PC-9 (cell line): Measurements from ENCODE around the gene BTG2.

Experiments
- EZH2 ChIP-seq: fragments of 200-600 bp; sonication (generic); IDR thresholded peaks from 2 replicates; pipeline ENCODE4 v1.8.0; 2017; ENCODE audit warnings: antibody characterized with exemption, low read depth
- TF ChIP-seq, protein P1 (sequence below): fragments of 200-600 bp; sonication (generic); conservative IDR thresholded peaks from 2 replicates; pipeline ENCODE4 v1.6.1; 2017; ENCODE audit warnings: mixed run types, antibody characterized with exemption, mild to moderate bottlenecking, moderate library complexity

DNA sequence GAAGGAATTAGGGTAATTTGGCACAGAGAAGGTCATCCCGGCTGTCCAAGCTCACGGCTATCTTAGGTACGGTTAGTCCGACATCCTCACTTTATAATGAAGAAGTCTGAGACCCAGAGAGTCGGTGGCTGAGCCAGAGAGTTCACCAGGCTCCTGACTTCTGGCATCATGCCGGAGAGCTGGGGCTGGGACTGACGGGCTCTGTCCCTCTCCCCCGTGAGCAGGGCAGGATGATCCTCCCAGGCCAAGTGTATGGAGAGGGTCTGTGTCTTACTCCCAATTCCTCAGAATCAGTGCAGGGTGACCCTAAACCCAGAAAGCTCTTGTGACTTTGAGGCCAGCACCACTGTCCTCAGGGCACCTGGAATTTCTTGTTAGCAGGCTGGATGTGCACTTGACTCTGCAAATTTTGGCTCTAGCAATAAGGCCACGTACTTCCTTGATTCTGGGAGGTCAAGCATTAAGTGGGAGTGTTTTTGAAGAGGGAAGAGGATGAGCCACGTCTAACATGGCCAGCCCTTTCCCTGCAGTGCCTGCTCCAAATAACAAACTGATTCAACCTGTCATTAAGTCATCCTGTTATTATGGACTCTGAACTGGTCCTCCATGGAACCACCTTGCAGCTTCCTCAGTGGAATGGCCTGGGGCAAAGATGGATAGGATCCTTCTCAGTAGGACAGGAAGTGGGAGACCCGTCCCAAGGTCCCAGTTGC is 20.8 kb upstream of the BTG2 start:
- TF ChIP-seq, protein P1, sequence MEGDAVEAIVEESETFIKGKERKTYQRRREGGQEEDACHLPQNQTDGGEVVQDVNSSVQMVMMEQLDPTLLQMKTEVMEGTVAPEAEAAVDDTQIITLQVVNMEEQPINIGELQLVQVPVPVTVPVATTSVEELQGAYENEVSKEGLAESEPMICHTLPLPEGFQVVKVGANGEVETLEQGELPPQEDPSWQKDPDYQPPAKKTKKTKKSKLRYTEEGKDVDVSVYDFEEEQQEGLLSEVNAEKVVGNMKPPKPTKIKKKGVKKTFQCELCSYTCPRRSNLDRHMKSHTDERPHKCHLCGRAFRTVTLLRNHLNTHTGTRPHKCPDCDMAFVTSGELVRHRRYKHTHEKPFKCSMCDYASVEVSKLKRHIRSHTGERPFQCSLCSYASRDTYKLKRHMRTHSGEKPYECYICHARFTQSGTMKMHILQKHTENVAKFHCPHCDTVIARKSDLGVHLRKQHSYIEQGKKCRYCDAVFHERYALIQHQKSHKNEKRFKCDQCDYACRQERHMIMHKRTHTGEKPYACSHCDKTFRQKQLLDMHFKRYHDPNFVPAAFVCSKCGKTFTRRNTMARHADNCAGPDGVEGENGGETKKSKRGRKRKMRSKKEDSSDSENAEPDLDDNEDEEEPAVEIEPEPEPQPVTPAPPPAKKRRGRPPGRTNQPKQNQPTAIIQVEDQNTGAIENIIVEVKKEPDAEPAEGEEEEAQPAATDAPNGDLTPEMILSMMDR, result no peak
- TF ChIP-seq EZH2, result no peak
